ENCODE data around the gene ASPRV1.

ASPRV1 gene

DNA sequence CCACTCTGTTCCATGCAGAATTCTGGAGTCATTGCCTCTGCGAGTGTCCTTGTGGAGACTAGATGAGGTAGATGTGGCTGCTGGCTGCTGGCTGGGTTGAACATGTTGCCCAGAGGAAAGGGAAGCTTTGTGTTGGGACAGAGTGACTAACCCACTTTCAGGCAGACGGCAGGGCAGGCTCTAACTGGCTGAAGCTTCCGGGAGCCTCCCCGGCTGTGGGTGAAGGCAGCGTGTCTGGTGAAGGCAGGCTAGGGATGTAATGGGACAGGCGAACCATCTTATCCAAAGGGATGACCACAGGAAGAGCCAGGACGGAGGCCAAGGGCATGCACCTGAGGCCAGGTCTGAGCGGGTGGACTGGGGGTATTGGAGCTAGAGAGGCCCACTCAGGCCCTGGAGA is 16.0 kb downstream of the ASPRV1 start:
- peak; percentile 78 for DNase-seq (ENCODE audit: low read depth, low spot score)
- H3K27ac ChIP-seq, result peak overlapping the region; percentile 98

DNA sequence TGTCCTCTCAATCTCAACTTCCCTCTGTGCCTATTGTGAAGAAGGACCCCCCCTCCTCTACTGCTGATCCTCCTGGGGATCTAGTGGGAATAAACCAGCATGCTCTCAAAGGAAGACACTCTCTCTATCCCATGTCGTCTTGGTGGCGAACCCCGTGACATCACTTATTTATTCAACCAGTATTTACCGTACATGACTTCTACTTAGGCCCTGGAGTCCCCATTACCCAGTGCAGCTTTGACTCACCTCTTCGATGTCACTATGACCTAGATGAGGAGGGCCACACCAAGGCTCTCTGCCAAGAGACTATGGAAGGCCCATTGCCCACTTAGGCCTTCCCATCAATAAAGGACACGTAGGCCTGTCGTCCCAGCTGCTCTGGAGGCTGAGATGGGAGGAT is 16.7 kb downstream of the ASPRV1 start:
- no peak for DNase-seq (ENCODE audit: low read depth, low spot score)
- peak overlapping the region; percentile 98 for H3K27ac ChIP-seq

DNA sequence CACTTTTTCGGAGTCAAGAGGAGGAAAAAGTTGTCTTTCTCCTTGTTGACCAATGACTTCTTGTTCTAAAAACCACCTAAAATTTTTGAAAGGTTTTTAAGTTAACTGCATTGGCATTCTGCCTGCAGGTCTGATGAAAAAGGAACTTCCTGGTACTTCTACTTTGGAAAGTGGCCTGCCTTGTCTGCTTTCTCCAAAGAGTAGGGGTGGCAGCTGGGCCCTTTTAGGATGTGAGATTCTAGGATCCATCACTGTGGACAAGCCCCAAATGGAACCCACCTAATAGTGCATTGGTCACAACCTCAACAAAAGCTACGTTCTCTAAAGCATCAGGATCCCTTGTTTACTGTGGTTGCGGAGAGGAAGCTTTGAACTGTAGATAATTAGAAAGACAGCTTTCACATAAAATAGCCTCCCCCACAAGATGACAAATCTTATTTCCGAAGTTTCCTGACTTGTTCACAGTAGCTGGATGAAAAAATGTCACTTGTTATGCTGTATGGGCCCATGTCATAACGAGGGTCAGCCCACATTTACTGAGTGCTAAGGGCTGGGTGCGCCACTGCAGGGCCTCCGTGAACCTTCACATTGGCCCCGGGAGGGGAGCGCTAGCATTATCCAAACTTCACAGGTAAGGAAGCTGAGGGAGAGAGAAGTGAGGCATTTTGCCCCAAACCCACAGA is 17.4 kb downstream of the ASPRV1 start:
- DNase-seq (ENCODE audit: low read depth, low spot score), result no peak
- H3K27ac ChIP-seq, result peak overlapping the region; percentile 98

DNA sequence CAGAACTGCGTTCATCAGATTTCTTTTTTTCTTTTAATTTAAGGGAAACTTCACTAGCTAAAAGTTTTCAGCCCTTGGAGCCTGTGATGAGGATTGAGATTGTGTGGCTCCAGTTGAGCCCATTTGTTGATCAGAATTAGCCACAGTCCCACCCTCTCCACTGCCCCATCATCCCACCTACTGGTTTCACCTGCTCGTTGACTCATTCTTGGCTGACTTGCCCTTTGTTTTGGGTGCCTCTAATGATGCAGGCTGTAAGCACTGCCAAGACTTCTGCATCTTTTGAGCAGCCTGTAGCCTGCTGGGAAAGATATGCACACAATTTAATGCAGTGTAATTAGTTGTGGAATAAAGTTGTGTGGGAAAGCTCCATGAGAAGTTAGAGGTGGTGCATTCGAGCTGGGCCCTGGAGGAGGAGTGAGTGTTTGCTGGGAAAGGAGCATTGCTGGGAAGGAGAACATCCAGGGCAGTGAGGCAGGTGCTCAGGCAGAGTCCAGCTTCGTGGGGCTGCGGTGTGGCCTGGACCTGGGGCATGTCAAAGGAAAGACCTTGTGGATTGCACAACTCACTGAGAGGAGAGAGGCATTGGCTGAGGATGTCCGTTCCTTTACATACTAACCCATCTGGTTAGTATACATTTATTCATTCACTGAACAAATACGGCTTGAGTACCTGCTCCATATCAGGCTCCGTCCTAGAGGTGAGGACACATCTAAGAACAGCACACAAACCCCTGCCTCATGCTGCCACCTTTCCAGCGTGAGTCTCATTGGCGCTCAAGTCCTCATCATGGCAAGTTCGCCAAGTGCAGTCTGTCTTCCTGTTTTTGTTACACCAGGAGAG is 18.2 kb downstream of the ASPRV1 start:
- DNase-seq (ENCODE audit: low read depth, low spot score), result peak; percentile 34
- H3K27ac ChIP-seq, result peak overlapping the region; percentile 98

DNA sequence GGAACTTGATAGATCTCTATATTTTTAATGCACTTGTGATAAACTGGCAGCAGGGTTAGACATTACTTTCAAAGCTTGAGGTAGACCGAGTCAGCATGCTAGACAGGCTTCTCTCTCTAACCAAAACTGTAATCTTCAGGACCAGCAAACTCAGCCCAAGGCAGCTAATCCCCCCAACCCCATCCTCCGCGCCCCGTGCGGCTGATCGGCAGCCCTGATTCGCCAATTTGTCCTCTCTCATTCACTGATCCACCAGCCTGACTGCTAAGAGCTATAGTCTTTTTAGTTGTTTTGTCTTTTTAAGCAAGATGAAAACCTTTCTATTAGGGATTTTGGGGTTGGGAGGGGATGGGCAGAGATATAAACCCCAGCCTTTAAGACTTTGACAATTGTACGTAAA is 20.7 kb downstream of the ASPRV1 start:
- H3K27ac ChIP-seq, result no peak overlapping the region
- DNase-seq (ENCODE audit: low read depth, low spot score), result no peak

DNA sequence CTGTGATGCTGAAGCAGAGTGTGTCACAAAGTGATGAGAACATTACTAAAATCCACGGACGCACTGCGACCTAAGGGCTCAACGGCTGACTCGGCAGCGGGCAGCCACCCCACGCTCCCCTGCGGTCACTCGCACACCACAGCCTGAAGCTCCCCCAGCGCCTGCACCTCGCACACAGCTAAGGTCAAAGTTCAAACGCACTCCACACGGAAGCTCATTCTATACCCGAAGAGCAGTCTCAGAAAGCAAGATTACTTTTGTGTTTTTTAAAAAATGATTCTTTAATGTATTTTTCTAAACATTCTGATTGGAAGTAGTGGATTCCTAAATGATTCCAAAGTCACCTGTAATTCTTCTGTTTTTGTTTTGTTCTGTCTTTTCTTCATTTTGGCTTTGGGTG is 21.7 kb downstream of the ASPRV1 start:
- no peak overlapping the region for H3K27ac ChIP-seq
- no peak for DNase-seq (ENCODE audit: low read depth, low spot score)

DNA sequence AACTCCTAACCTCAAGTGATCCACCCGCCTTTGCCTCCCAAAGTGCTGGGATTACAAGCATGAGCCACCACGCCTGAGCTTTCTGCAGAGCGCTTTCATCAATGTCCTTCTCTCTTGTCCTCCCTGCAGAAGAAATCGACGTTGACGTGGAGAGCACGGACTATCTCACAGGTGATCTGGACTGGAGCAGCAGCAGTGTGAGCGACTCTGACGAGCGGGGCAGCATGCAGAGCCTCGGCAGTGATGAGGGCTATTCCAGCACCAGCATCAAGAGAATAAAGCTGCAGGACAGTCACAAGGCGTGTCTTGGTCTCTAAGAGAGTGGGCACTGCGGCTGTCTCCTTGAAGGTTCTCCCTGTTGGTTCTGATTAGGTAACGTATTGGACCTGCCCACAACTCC is 23.5 kb downstream of the ASPRV1 start:
- no peak overlapping the region for H3K27ac ChIP-seq
- no peak for DNase-seq (ENCODE audit: low read depth, low spot score)

DNA sequence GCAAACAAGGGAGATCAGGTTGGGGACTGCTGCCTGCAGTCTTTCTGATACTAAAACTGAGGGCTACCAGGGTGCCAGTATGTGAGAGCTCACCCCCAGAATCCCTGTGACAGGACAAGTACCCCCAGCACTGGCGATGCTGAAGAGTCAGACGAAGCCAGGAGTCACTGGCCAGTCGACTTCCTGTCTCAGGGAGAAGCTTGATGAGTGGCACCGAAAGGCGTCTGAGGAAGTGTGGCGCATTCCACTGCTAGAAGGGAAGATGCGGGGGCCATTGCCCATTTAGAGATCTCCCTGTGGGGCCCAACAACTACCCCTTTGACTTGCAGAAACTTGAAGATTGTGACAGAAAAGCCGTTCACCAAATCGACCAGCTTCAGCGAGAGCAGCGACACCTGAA is 24.5 kb downstream of the ASPRV1 start:
- peak overlapping the region; percentile 98 for H3K27ac ChIP-seq
- DNase-seq (ENCODE audit: low read depth, low spot score), result no peak

DNA sequence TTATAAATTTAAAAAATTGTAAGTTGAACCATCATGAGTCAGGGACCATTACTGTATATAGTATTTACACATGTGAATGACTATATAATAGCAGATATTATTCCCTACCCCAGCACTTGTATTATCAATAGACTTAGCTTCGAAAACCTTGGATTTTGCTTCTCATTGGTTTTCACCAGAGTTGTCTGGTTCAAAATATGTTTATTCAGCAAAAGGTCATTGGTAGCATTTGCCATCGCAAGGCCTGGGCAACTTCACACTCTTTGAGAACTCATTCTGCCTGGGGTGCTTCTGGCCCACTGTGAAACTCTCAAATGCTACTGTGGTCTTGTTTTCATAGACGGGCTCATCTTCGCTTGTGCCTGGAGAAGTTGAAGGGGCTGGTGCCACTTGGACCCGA is 26.4 kb downstream of the ASPRV1 start:
- no peak for DNase-seq (ENCODE audit: low read depth, low spot score)
- H3K27ac ChIP-seq, result peak overlapping the region; percentile 98

DNA sequence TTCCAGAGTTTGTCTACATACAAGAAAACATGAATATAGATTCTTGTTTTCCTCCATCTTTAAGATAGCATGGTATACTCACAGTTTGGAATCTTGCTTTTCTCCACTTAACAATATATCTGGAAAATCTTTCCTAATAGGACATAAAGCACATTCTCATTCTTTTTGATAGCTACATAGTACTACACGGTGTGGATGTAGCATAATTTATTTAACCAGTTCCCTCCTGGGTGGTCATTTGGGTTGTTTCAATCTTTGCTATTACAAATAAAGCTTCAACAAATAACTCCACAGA is 26.9 kb downstream of the ASPRV1 start:
- peak overlapping the region; percentile 98 for H3K27ac ChIP-seq
- no peak for DNase-seq (ENCODE audit: low read depth, low spot score)

DNA sequence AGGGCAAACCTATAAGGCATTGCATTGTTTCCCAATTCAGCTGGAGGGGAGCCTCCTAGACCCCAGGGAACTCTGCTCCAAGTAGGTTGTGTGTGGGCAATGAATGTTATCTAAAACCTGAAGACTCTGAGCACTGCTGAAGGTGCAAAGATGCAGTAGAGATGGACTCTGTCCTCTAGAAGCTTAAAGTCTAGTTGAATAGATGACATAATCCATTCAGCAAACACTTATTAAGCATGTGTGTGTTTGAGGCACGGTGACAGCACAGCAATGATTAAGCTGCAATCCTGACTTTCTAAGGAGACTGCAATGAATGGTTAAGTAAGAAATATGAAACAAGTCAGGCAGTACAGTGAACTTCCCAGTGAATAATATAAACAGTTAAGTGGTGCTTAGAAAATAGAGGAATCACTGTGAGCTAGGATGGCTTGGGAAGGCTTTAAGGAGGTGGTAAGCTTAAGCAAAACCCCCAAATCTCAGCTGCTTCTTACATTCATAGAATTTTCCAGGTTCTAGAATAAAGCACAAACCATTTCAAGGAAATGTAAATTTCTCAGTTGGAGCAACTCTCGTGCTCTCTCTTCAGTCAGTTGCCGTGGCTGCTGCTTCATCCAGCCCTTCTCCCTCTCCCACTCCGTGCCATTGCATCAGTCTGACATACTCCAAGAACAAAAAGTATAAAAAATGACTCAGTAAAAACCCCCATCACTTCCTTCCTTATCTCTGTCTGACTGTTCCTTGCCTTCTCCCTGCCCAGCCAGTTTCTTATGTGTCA is 27.4 kb downstream of the ASPRV1 start:
- peak overlapping the region; percentile 98 for H3K27ac ChIP-seq
- DNase-seq (ENCODE audit: low read depth, low spot score), result peak; percentile 84

DNA sequence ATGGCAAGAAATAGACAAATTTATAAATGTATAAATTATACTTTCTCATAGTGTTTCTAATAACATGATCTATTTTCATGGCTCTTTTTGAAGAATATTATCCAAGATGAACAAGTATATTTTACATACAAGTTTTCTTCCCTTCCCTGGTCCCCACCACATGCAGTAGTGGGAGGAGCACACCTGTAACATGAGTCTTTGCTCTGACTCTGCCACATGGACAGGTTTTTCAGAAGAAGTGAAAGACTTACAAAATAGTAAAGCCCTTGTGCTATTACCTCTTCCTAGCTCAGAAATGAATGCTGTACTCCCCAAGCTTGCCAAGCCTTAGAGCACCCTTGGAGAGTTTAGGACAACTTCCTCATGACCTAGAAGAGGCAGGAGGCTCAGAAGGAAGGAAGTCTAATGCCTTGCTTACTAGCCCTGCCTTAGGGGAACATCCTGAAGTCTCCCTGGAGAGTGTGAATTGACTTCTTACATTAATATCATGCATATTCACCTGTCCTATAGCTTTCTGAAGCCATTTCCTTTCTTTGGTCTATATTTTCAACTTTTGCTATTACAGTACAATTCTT is 28.1 kb downstream of the ASPRV1 start:
- H3K27ac ChIP-seq, result peak overlapping the region; percentile 98

DNA sequence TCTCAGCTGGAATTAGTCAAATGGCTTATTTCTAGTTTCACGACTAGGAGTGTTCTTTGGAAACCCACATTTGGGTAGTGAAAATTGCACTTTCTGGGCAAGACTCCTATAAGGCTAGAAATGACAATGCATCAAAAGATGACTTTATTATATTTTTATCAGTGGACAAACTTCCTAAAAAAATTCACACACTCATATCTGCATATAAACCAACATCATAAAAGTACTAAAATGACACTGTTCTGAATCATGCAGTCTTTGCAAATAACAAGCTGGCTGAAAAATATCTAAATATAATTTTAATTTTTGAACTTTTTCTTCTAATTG is 28.9 kb downstream of the ASPRV1 start:
- H3K27ac ChIP-seq, result peak overlapping the region; percentile 98
- DNase-seq (ENCODE audit: low read depth, low spot score), result no peak

More for the DNA sequence above, 28.1 kb downstream of the ASPRV1 start:
- no peak for DNase-seq (ENCODE audit: low read depth, low spot score)

DNA sequence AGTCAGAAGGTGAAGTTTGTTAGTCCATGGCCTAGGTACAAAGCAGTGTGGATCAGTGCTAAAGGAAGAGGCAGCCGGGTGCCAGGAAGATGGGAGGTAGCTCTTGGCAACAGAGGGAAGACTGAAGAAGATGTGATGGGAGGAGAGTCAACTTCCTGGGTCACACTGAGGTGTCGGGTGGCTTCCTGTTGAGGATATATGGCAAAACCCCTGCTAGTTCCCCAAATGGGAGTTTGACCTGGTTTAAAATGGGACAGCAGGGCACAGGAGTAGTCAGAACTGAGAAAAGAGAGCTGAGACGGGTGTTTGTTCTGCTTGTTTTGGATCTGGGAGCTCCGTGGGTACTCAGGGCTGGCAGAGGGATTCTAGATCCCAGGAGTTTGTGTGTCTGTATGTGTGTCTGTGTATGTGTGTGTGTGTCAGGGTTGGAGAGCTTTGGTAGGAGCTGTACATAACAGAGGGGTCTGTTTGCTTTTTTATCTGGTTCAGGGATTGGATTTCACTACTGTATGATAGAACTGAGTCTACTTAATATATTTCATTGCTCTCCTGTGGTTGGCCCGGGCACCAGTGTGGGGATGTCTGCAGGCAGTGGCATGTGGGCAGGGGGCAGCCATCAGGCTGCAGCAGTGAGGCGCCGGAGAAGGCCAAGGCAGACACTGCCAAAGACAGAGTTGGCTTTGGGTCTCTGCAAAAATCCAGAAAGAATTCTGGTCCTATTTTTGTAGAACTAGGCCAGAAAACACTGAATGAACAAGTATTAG is 29.4 kb downstream of the ASPRV1 start:
- H3K27ac ChIP-seq, result peak overlapping the region; percentile 98
- DNase-seq (ENCODE audit: low read depth, low spot score), result no peak

DNA sequence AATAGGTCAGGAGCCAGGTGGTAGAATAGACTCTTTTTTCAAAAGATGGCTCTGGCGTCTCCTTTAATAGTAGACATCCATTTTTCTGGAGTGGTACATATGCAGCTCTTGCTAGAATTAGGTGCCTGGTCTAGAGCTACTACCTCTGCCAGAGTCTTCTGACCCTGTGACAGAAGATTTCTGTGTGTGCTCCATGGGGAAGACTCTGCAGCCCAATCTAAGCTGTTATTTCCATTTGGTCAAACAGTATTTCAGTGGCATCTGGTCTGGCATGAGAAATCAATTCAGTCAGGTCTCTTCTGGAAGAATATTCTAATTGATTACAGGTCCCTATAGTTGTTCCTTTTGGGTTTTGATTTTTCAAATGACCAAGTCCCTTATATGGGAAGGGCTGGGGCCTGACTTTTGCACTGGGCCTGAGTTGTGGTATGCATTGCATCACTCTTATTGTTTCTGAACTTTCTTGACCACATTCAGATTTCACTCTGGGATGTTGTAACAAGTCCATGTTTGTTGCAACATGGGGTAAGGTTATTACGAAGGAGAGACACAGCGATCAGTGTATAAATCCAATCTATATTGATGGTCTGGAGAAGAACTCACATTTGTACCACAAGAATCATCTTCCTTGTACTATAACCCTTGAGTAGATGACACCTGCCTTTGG is 34.4 kb downstream of the ASPRV1 start:
- peak overlapping the region; percentile 57 for H3K27ac ChIP-seq
- no peak for DNase-seq (ENCODE audit: low read depth, low spot score)

DNA sequence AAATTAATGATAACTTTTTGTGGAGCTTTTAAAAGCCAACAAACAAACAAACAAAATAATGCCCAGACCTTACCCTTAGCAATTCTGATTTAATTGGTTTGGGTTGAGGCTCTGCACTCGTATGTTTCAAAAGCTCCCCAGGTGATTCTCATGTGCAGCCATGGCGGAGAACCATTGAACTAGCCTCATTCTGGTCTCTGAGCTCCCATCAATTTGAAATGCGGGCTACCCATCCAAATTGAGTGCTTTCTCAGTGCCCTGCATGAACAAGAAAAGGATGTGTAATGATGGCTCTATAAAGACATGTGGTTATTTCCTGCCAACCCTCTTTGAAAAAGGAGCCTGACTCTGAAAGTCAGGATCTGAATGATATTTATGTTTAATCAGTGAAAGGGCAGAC is 38.3 kb downstream of the ASPRV1 start:
- no peak overlapping the region for H3K27ac ChIP-seq
- DNase-seq (ENCODE audit: low read depth, low spot score), result no peak

DNA sequence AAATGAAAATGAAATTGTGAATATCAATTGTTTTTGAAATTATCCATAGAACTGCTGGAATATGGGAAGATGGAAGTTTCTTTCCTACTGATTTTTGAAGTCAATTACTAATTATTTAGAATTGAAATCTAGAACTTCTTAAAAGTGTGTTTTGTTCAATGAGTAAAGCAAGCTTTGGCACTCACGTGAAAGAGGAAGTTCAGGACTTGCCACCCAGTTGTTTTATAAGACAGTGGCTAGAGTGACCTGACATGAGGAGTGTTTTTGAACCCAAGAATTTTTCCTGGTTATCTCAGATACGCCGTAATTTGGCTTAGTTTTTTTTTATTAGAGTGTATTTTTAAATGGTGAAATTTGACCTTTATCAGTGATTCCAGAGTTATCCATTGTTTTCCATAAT is 43.0 kb downstream of the ASPRV1 start:
- peak overlapping the region; percentile 88 for H3K27ac ChIP-seq
- DNase-seq (ENCODE audit: low read depth, low spot score), result no peak

DNA sequence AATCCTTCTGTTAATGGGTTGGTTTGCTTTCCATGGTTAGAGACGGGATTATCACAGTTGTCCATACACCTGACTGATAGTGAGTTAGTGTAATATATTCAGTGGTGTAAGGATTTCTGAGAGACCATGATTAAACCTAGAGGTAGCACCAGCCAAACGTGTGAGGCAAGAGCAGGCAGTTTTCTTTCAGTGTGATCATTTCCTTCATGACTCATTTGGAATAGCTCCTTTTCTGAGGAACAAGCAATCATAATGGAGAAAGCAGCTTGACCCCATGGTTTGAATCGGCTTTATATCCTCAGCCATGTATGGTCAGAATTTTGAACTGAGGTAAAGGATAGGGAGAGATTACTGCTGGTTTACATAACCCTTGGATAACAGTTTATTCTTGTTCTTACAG is 43.6 kb downstream of the ASPRV1 start:
- peak overlapping the region; percentile 88 for H3K27ac ChIP-seq

DNA sequence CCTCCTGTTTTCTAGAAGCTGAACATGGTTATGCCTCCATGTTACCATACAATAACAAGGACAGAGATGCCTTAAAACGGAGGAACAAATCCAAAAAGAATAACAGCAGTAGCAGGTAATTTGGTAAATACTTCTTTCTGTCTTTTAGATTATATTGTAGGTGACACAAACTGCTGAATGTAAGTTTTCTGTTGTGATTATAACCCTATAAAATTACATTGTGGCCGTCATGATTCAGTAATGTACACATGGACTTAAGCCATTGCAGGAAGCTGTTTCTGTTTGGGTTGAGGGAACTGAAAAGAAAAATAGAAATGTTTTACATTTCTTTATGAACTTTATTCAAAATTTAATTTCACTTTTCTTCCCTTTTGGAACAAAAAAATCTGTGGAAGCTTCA is 45.3 kb downstream of the ASPRV1 start:
- peak overlapping the region; percentile 88 for H3K27ac ChIP-seq
- no peak for DNase-seq (ENCODE audit: low read depth, low spot score)

More for the DNA sequence above, 43.6 kb downstream of the ASPRV1 start:
- DNase-seq (ENCODE audit: low read depth, low spot score), result no peak

Measured in epithelial cell of prostate (primary cell).